ENCODE measurements around the gene NSRP1.

The NSRP1 gene

GRCh38 chr17:30222251-30222650 is 105.6 kb downstream of the NSRP1 start:
- no peak overlapping the region for H3K27ac ChIP-seq (ENCODE audit: low read length)

GRCh38 chr17:30222721-30223175 is 106.1 kb downstream of the NSRP1 start:
- Histone ChIP-seq H3K36me3 (ENCODE audit: insufficient read depth, low read length) (no peaks in the 10 kb centered on the region), H2AFZ (ENCODE audit: low read depth, low read length) (no peak overlapping the region), H3K4me1 (ENCODE audit: insufficient read depth, low read length) (no peaks in the 10 kb centered on the region), H4K20me1 (ENCODE audit: insufficient read depth, low read length) (no peaks in the 10 kb centered on the region; the same call in 1 of the 2 replicates), H3K4me3 (ENCODE audit: low read depth in 1 of 2, low read length in 2 of 2) (no peak overlapping the region), H3K27ac (ENCODE audit: low read length) (no peak overlapping the region), H3K4me2 (ENCODE audit: insufficient read depth, low read length) (no peak overlapping the region), H3K27me3 (ENCODE audit: insufficient read depth, low read length, poor library complexity) (no peaks in the 10 kb centered on the region), H3K79me2 (ENCODE audit: insufficient read depth, low read length) (no peaks in the 10 kb centered on the region), H3K9me3 (ENCODE audit: insufficient read depth, low read length, severe bottlenecking) (no peaks in the 10 kb centered on the region), H3K9ac (ENCODE audit: low read depth, low read length) (no peak overlapping the region)
- TF ChIP-seq CTCF (IDR thresholded peaks at IDR 0.05; ENCODE audit: borderline replicate concordance, extremely low read depth, low read length, poor library complexity, severe bottlenecking), result no peak
- no peak for TF ChIP-seq EZH2 (IDR thresholded peaks at IDR 0.05; ENCODE audit: borderline replicate concordance, low read depth, low read length, severe bottlenecking)
- DNase-seq (no peak), ATAC-seq (ENCODE audit: insufficient read depth, low read depth) (no peak)

More at GRCh38 chr17:30222251-30222650, 105.6 kb downstream of the NSRP1 start:
- H3K79me2 ChIP-seq (ENCODE audit: insufficient read depth, low read length), result no peaks in the 10 kb centered on the region
- H3K4me3 ChIP-seq (ENCODE audit: low read depth in 1 of 2, low read length in 2 of 2), result no peak overlapping the region
- H3K4me1 ChIP-seq (ENCODE audit: insufficient read depth, low read length), result no peaks in the 10 kb centered on the region
- H4K20me1 ChIP-seq (ENCODE audit: insufficient read depth, low read length), result no peaks in the 10 kb centered on the region; the same call in 1 of the 2 replicates
- H3K4me2 ChIP-seq (ENCODE audit: insufficient read depth, low read length), result no peak overlapping the region
- ATAC-seq (ENCODE audit: insufficient read depth, low read depth), result no peak
- no peak for TF ChIP-seq EZH2 (IDR thresholded peaks at IDR 0.05; ENCODE audit: borderline replicate concordance, low read depth, low read length, severe bottlenecking)
- H3K36me3 ChIP-seq (ENCODE audit: insufficient read depth, low read length), result no peaks in the 10 kb centered on the region
- no peak overlapping the region for H2AFZ ChIP-seq (ENCODE audit: low read depth, low read length)
- H3K27me3 ChIP-seq (ENCODE audit: insufficient read depth, low read length, poor library complexity), result no peaks in the 10 kb centered on the region
- H3K9ac ChIP-seq (ENCODE audit: low read depth, low read length), result no peak overlapping the region
- no peak for DNase-seq
- H3K9me3 ChIP-seq (ENCODE audit: insufficient read depth, low read length, severe bottlenecking), result no peaks in the 10 kb centered on the region

- no peaks in the 10 kb centered on the region for H3K36me3 ChIP-seq (ENCODE audit: insufficient read depth, low read length)
- H3K4me1 ChIP-seq (ENCODE audit: insufficient read depth, low read length), result no peaks in the 10 kb centered on the region
- TF ChIP-seq CTCF (IDR thresholded peaks at IDR 0.05; ENCODE audit: borderline replicate concordance, extremely low read depth, low read length, poor library complexity, severe bottlenecking), result no peak
- no peak for TF ChIP-seq EZH2 (IDR thresholded peaks at IDR 0.05; ENCODE audit: borderline replicate concordance, low read depth, low read length, severe bottlenecking)
- H4K20me1 ChIP-seq (ENCODE audit: insufficient read depth, low read length), result no peaks in the 10 kb centered on the region; the same call in 1 of the 2 replicates
- H3K79me2 ChIP-seq (ENCODE audit: insufficient read depth, low read length), result no peaks in the 10 kb centered on the region
- no peak overlapping the region for H3K9ac ChIP-seq (ENCODE audit: low read depth, low read length)
- no peaks in the 10 kb centered on the region for H3K27me3 ChIP-seq (ENCODE audit: insufficient read depth, low read length, poor library complexity)
- H3K4me3 ChIP-seq (ENCODE audit: low read depth in 1 of 2, low read length in 2 of 2), result no peak overlapping the region
- H3K4me2 ChIP-seq (ENCODE audit: insufficient read depth, low read length), result no peak overlapping the region
- ATAC-seq (ENCODE audit: insufficient read depth, low read depth) (no peak), DNase-seq (no peak)
- no peaks in the 10 kb centered on the region for H3K9me3 ChIP-seq (ENCODE audit: insufficient read depth, low read length, severe bottlenecking)
- H2AFZ ChIP-seq (ENCODE audit: low read depth, low read length), result no peak overlapping the region
- H3K27ac ChIP-seq (ENCODE audit: low read length), result no peak overlapping the region
Measured at GRCh38 chr17:30224419-30224960, 107.9 kb downstream of the NSRP1 start.

- TF ChIP-seq CTCF (IDR thresholded peaks at IDR 0.05; ENCODE audit: borderline replicate concordance, extremely low read depth, low read length, poor library complexity, severe bottlenecking), result no peak
- TF ChIP-seq EZH2 (IDR thresholded peaks at IDR 0.05; ENCODE audit: borderline replicate concordance, low read depth, low read length, severe bottlenecking), result no peak
- no peaks in the 10 kb centered on the region for H3K4me1 ChIP-seq (ENCODE audit: insufficient read depth, low read length)
- no peak overlapping the region for H3K4me3 ChIP-seq (ENCODE audit: low read depth in 1 of 2, low read length in 2 of 2)
- no peak overlapping the region for H2AFZ ChIP-seq (ENCODE audit: low read depth, low read length)
- H3K27me3 ChIP-seq (ENCODE audit: insufficient read depth, low read length, poor library complexity), result no peaks in the 10 kb centered on the region
- H4K20me1 ChIP-seq (ENCODE audit: insufficient read depth, low read length), result no peaks in the 10 kb centered on the region; the same call in 1 of the 2 replicates
- no peak overlapping the region for H3K9ac ChIP-seq (ENCODE audit: low read depth, low read length)
- no peak for DNase-seq
- ATAC-seq (ENCODE audit: insufficient read depth, low read depth), result no peak
- H3K36me3 ChIP-seq (ENCODE audit: insufficient read depth, low read length), result no peaks in the 10 kb centered on the region
- no peaks in the 10 kb centered on the region for H3K9me3 ChIP-seq (ENCODE audit: insufficient read depth, low read length, severe bottlenecking)
- H3K4me2 ChIP-seq (ENCODE audit: insufficient read depth, low read length), result no peak overlapping the region
- H3K79me2 ChIP-seq (ENCODE audit: insufficient read depth, low read length), result no peaks in the 10 kb centered on the region
- H3K27ac ChIP-seq (ENCODE audit: low read length), result no peak overlapping the region
Measured at GRCh38 chr17:30225112-30225511, 108.5 kb downstream of the NSRP1 start.

Data from DND-41 (cell line).